IPS DF 6.9 (cell line): ENCODE data around the gene KRTAP10-8.

Experiments
- DNase-seq: peaks from one replicate; pipeline ENCODE4 v3.0.0-alpha.2; 2013; ENCODE audit warnings: low read depth, low spot score
- H3K27ac ChIP-seq: one replicate; pipeline ENCODE4 v1.5.1; 2013; ENCODE audit warnings: low read length, control low read depth
- H3K27me3 ChIP-seq: 2 replicates; pipeline ENCODE4 v1.6.1; 2013; ENCODE audit warnings: mild to moderate bottlenecking, low read length; ENCODE audit not compliant: control insufficient read depth, insufficient read depth
- H3K36me3 ChIP-seq: 2 replicates; pipeline ENCODE4 v1.6.1; 2013; ENCODE audit warnings: low read length; ENCODE audit not compliant: control insufficient read depth, insufficient read depth
- H3K4me1 ChIP-seq: 2 replicates; pipeline ENCODE4 v1.6.1; 2013; ENCODE audit warnings: low read length; ENCODE audit not compliant: control insufficient read depth, insufficient read depth
- H3K4me3 ChIP-seq: 2 replicates; pipeline ENCODE4 v1.5.1; 2013; ENCODE audit warnings: mild to moderate bottlenecking, low read length
- H3K9me3 ChIP-seq: 2 replicates; pipeline ENCODE4 v1.6.1; 2013; ENCODE audit warnings: low read length, inconsistent platforms; ENCODE audit not compliant: control insufficient read depth, insufficient read depth
- whole genome bisulfite sequencing: extraction: QIAGEN DNeasy Blood & Tissue Kit; methylation state at CpG from one replicate; pipeline ENCODE4 v1.1.7; 2013; ENCODE audit warnings: mixed read lengths, missing lambda C conversion rate; ENCODE audit not compliant: insufficient read length, insufficient coverage; 5-methylcytosine and 5-hydroxymethylcytosine counted together

KRTAP10-8 gene

GRCh38 chr21:44612029-44612486 lies at the start of gene KRTAP10-8:
TSS of gene KRTAP10-8 (plus strand) at chr21:44612079. CDS start at chr21:44612101, 22 bp downstream.
- H3K27me3 ChIP-seq, result no peaks in the 10 kb centered on the region
- DNase-seq, result no peak
- no peaks in the 10 kb centered on the region; the same call in 1 of the 2 replicates for H3K4me1 ChIP-seq
- H3K9me3 ChIP-seq, result no peaks in the 10 kb centered on the region
- no peak within 1 kb of the TSS for H3K27ac ChIP-seq
- no peaks in the 10 kb centered on the region for H3K36me3 ChIP-seq
- WGBS, result no CpG with 5 or more reads among the region's 8 CpGs
- H3K4me3 ChIP-seq, result no peak within 1 kb of the TSS

GRCh38 chr21:44564099-44564498 lies 47.8 kb upstream of the KRTAP10-8 start:
- peaks cover under 1% of the 10 kb centered on the region; the same call in 1 of the 2 replicates for H3K36me3 ChIP-seq
- H3K27ac ChIP-seq, result no peak overlapping the region
- no peaks in the 10 kb centered on the region for H3K9me3 ChIP-seq
- H3K4me1 ChIP-seq, result no peaks in the 10 kb centered on the region
- no peak for DNase-seq
- WGBS, result no CpG with 5 or more reads among the region's 1 CpG
- no peak overlapping the region for H3K4me3 ChIP-seq
- no peaks in the 10 kb centered on the region for H3K27me3 ChIP-seq

- Histone ChIP-seq H3K9me3 (no peaks in the 10 kb centered on the region), H3K27ac (no peak overlapping the region), H3K4me1 (no peaks in the 10 kb centered on the region), H3K4me3 (no peak overlapping the region), H3K27me3 (no peaks in the 10 kb centered on the region), H3K36me3 (peaks cover 4% of the 10 kb centered on the region; the same call in 1 of the 2 replicates)
- no peak for DNase-seq
- WGBS, result no CpG with 5 or more reads among the region's 1 CpG
Measured at GRCh38 chr21:44564886-44565598, 46.8 kb upstream of the KRTAP10-8 start.

GRCh38 chr21:44566403-44566802 lies 45.5 kb upstream of the KRTAP10-8 start:
- no peaks in the 10 kb centered on the region for H3K4me1 ChIP-seq
- no peak overlapping the region for H3K4me3 ChIP-seq
- no peaks in the 10 kb centered on the region for H3K27me3 ChIP-seq
- WGBS, result no CpG with 5 or more reads among the region's 1 CpG
- H3K27ac ChIP-seq, result no peak overlapping the region
- H3K36me3 ChIP-seq, result peaks cover 4% of the 10 kb centered on the region; the same call in 1 of the 2 replicates
- no peak for DNase-seq
- H3K9me3 ChIP-seq, result no peaks in the 10 kb centered on the region

- no peak for DNase-seq
- Histone ChIP-seq H3K4me1 (no peaks in the 10 kb centered on the region), H3K27me3 (no peaks in the 10 kb centered on the region), H3K27ac (no peak overlapping the region), H3K9me3 (no peaks in the 10 kb centered on the region), H3K4me3 (no peak overlapping the region), H3K36me3 (peaks cover 4% of the 10 kb centered on the region; the same call in 1 of the 2 replicates)
- no CpG with 5 or more reads among the region's 18 CpGs for WGBS
Measured at GRCh38 chr21:44567481-44568171, 44.3 kb upstream of the KRTAP10-8 start.

- H3K4me3 ChIP-seq, result no peak overlapping the region
- H3K36me3 ChIP-seq, result peaks cover 4% of the 10 kb centered on the region; the same call in 1 of the 2 replicates
- no peaks in the 10 kb centered on the region for H3K27me3 ChIP-seq
- no peaks in the 10 kb centered on the region for H3K4me1 ChIP-seq
- no peak overlapping the region for H3K27ac ChIP-seq
- H3K9me3 ChIP-seq, result no peaks in the 10 kb centered on the region
- no peak for DNase-seq
- WGBS, result no CpG with 5 or more reads among the region's 12 CpGs
Measured at GRCh38 chr21:44568261-44568660, 43.6 kb upstream of the KRTAP10-8 start.

- no CpG with 5 or more reads among the region's 27 CpGs for WGBS
- Histone ChIP-seq H3K4me1 (no peaks in the 10 kb centered on the region), H3K27me3 (no peaks in the 10 kb centered on the region), H3K4me3 (no peak overlapping the region), H3K9me3 (no peaks in the 10 kb centered on the region), H3K27ac (no peak overlapping the region), H3K36me3 (peaks cover 4% of the 10 kb centered on the region; the same call in 1 of the 2 replicates)
- DNase-seq, result no peak
Measured at GRCh38 chr21:44568667-44569556, 43.0 kb upstream of the KRTAP10-8 start.

GRCh38 chr21:44569861-44570517 lies 41.9 kb upstream of the KRTAP10-8 start:
- no CpG with 5 or more reads among the region's 12 CpGs for WGBS
- Histone ChIP-seq H3K4me1 (0 out of 2 replicates have a peak, but pooled peaks cover 3% of the 10 kb centered on the region), H3K27ac (no peak overlapping the region), H3K27me3 (no peaks in the 10 kb centered on the region), H3K4me3 (no peak overlapping the region), H3K9me3 (no peaks in the 10 kb centered on the region), H3K36me3 (peaks cover 4% of the 10 kb centered on the region; the same call in 1 of the 2 replicates)
- no peak for DNase-seq

- peaks cover 4% of the 10 kb centered on the region; the same call in 1 of the 2 replicates for H3K36me3 ChIP-seq
- 0 out of 2 replicates have a peak, but pooled peaks cover 3% of the 10 kb centered on the region for H3K4me1 ChIP-seq
- no peaks in the 10 kb centered on the region for H3K27me3 ChIP-seq
- H3K27ac ChIP-seq, result no peak overlapping the region
- no CpG with 5 or more reads among the region's 4 CpGs for WGBS
- no peaks in the 10 kb centered on the region for H3K9me3 ChIP-seq
- DNase-seq, result no peak
- no peak overlapping the region for H3K4me3 ChIP-seq
Measured at GRCh38 chr21:44571296-44571695, 40.6 kb upstream of the KRTAP10-8 start.
